ENCODE measurements around the gene EYA2. TPM values are rescaled to one million over a fixed set of nuclear protein-coding genes. Genes with fewer than 3 reads are reported as not detected.

Gene EYA2
- total RNA-seq, 1 experiment from 2014 or later, result 0.33 TPM

DNA sequence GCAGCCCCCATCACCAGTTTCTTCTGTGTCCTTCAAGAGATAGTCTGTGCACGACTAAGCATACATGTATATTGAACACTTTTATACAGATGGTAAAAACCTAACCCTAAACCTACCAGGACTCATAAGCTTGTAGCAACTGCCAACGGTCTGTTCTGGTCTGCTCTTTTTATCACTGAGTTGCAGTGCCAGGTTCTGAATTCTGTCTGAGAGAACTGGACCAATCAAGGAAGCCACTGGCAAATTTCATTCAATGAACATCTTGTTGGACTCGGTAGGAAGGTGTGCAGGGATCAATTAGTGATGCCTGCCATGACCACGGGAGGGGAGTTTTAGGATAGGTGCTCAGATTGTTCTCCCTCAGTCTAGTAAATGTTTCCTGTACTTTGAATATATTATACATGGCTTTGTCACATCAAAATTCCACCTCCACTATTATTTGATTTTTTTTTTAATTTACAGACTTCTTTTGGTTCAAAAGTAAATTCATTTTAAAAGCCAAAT, 146.8 kb downstream of the EYA2 start:
- no peaks in the 10 kb centered on the region for H3K9me2 ChIP-seq (replicated peaks; ENCODE audit: low read length)
- H3K4me2 ChIP-seq (ENCODE audit: low read length), result no peak overlapping the region
- H3K4me3 ChIP-seq (ENCODE audit: low read length), result no peak overlapping the region
- BruUV-seq (replicated peaks), result no TSS peak
- peaks cover 25% of the 10 kb centered on the region for H3K27me3 ChIP-seq (ENCODE audit: low read length)
- CTCF ChIA-PET, result no interaction called here
- H3K4me1 ChIP-seq (ENCODE audit: insufficient read depth, low read length), result 0 out of 2 replicates have a peak, but pooled peaks cover 2% of the 10 kb centered on the region
- H3K79me2 ChIP-seq (ENCODE audit: low read length), result no peaks in the 10 kb centered on the region
- no peak overlapping the region for H3K9ac ChIP-seq (ENCODE audit: low read length)
- H3K36me3 ChIP-seq (ENCODE audit: low read depth, low read length), result no peaks in the 10 kb centered on the region
- POLR2A ChIA-PET (ENCODE audit: unreplicated experiment), result no interaction called here
- TF ChIP-seq EZH2 (IDR thresholded peaks at IDR 0.05; ENCODE audit: low read length, unreplicated experiment) (no peak), CTCF (conservative IDR thresholded peaks at IDR 0.05; ENCODE audit: low read depth, low read length) (no peak), EZH2phosphoT487 (IDR thresholded peaks at IDR 0.05; ENCODE audit: borderline replicate concordance, low read length) (no peak)
- intact Hi-C loops (cut with micrococcal nuclease), result no loop called here
- no peak overlapping the region for H3K27ac ChIP-seq (ENCODE audit: low read length)
- ATAC-seq (no peak), DNase-seq (no peak)
- no peaks in the 10 kb centered on the region for H4K20me1 ChIP-seq (ENCODE audit: low read length)
- no peaks in the 10 kb centered on the region for H3F3A ChIP-seq (ENCODE audit: low read length, unreplicated experiment)
- H2AFZ ChIP-seq (ENCODE audit: low read length), result no peak overlapping the region
- H3K9me3 ChIP-seq (ENCODE audit: low read length), result no peaks in the 10 kb centered on the region

GRCh38 chr20:47042464-47042863, 147.8 kb downstream of the EYA2 start:
- no peaks in the 10 kb centered on the region for H3K79me2 ChIP-seq (ENCODE audit: low read length)
- H3K9me2 ChIP-seq (replicated peaks; ENCODE audit: low read length), result no peaks in the 10 kb centered on the region
- no peak overlapping the region for H3K9ac ChIP-seq (ENCODE audit: low read length)
- no peak overlapping the region for H3K27ac ChIP-seq (ENCODE audit: low read length)
- H3K4me3 ChIP-seq (ENCODE audit: low read length), result no peak overlapping the region
- H4K20me1 ChIP-seq (ENCODE audit: low read length), result no peaks in the 10 kb centered on the region
- TF ChIP-seq EZH2 (IDR thresholded peaks at IDR 0.05; ENCODE audit: low read length, unreplicated experiment) (no peak), CTCF (conservative IDR thresholded peaks at IDR 0.05; ENCODE audit: low read depth, low read length) (no peak), EZH2phosphoT487 (IDR thresholded peaks at IDR 0.05; ENCODE audit: borderline replicate concordance, low read length) (no peak)
- H2AFZ ChIP-seq (ENCODE audit: low read length), result no peak overlapping the region
- ATAC-seq (no peak), DNase-seq (no peak)
- peaks cover 29% of the 10 kb centered on the region for H3K27me3 ChIP-seq (ENCODE audit: low read length)
- H3F3A ChIP-seq (ENCODE audit: low read length, unreplicated experiment), result no peaks in the 10 kb centered on the region
- ChIA-PET POLR2A (ENCODE audit: unreplicated experiment) (no interaction called here), CTCF (interaction anchor here (0.6 kb wide), 1 partner anchor 622 kb away, joined by 3 read pairs; no protein-coding TSS in a partner anchor)
- no peaks in the 10 kb centered on the region for H3K4me1 ChIP-seq (ENCODE audit: insufficient read depth, low read length)
- intact Hi-C loops (cut with micrococcal nuclease), result no loop called here
- H3K9me3 ChIP-seq (ENCODE audit: low read length), result no peaks in the 10 kb centered on the region
- no peaks in the 10 kb centered on the region for H3K36me3 ChIP-seq (ENCODE audit: low read depth, low read length)
- H3K4me2 ChIP-seq (ENCODE audit: low read length), result no peak overlapping the region
- no TSS peak for BruUV-seq (replicated peaks)

DNA sequence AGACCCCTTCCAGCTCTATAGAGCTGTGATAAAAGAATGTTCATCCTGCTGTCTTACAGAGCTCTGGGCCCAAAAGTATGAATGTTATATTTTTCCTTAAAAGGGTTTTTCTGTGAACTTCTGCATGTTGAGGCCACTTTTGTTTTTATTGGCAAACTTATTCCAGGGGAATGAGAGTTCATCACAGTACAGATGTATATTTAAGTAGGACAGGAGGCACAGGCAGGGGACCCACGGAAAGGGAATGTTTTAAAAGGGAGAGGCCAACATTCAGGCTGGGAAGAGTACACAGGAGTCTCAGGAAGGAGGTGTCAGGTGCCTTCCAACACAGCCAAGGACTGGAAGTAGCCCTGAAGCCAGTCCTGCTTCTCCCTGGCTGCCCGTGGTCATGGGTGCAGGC, 148.4 kb downstream of the EYA2 start:
- ChIA-PET CTCF (no interaction called here), POLR2A (ENCODE audit: unreplicated experiment) (no interaction called here)
- H3K27me3 ChIP-seq (ENCODE audit: low read length), result peaks cover 35% of the 10 kb centered on the region
- H3K79me2 ChIP-seq (ENCODE audit: low read length), result no peaks in the 10 kb centered on the region
- H4K20me1 ChIP-seq (ENCODE audit: low read length), result no peaks in the 10 kb centered on the region
- no peaks in the 10 kb centered on the region for H3K9me2 ChIP-seq (replicated peaks; ENCODE audit: low read length)
- no peak overlapping the region for H3K4me3 ChIP-seq (ENCODE audit: low read length)
- H3K4me2 ChIP-seq (ENCODE audit: low read length), result no peak overlapping the region
- H2AFZ ChIP-seq (ENCODE audit: low read length), result no peak overlapping the region
- no peaks in the 10 kb centered on the region for H3K9me3 ChIP-seq (ENCODE audit: low read length)
- no peaks in the 10 kb centered on the region for H3K36me3 ChIP-seq (ENCODE audit: low read depth, low read length)
- no peak overlapping the region for H3K9ac ChIP-seq (ENCODE audit: low read length)
- no peak for DNase-seq
- H3F3A ChIP-seq (ENCODE audit: low read length, unreplicated experiment), result no peaks in the 10 kb centered on the region
- ATAC-seq, result no peak
- intact Hi-C loops (cut with micrococcal nuclease), result no loop called here
- TF ChIP-seq CTCF (conservative IDR thresholded peaks at IDR 0.05; ENCODE audit: low read depth, low read length) (no peak), EZH2 (IDR thresholded peaks at IDR 0.05; ENCODE audit: low read length, unreplicated experiment) (no peak), EZH2phosphoT487 (IDR thresholded peaks at IDR 0.05; ENCODE audit: borderline replicate concordance, low read length) (no peak)
- H3K27ac ChIP-seq (ENCODE audit: low read length), result no peak overlapping the region
- H3K4me1 ChIP-seq (ENCODE audit: insufficient read depth, low read length), result no peaks in the 10 kb centered on the region
- no TSS peak for BruUV-seq (replicated peaks)
